Nucleus accumbens (tissue), 56 donors: Measurements from ENCODE around the gene RAB40B.
A peak's percentile ranks its signal among the peaks of the same experiment; 100 is the strongest.

Experiments used
- DNase-seq, 56 donors: peaks; one replicate each; lab custom pipeline; 2025; lab: John Stamatoyannopoulos, UW

The RAB40B gene

GRCh38 chr17:82674656-82675475, 23.6 kb downstream of the RAB40B start:
- peak in 44 of 56 donors; percentile 23 to 82 (median 52) for DNase-seq

GRCh38 chr17:82670661-82671450, 27.6 kb downstream of the RAB40B start:
- no peak for DNase-seq

GRCh38 chr17:82668631-82669099, 29.8 kb downstream of the RAB40B start:
- peak in 49 of 56 donors; percentile 25 to 85 (median 62) for DNase-seq

- no peak for DNase-seq
These were observed 30.4 kb downstream of the RAB40B start for GRCh38 chr17:82668024-82668630.

GRCh38 chr17:82667668-82668000, 30.9 kb downstream of the RAB40B start:
- DNase-seq = no peak

- no peak for DNase-seq
These were observed 31.4 kb downstream of the RAB40B start for GRCh38 chr17:82666931-82667667.

GRCh38 chr17:82665891-82666290, 32.6 kb downstream of the RAB40B start:
- DNase-seq = no peak

- no peak for DNase-seq
These were observed 33.3 kb downstream of the RAB40B start for GRCh38 chr17:82665217-82665616.

- peak in 34 of 56 donors; percentile 22 to 88 (median 59) for DNase-seq
These were observed 33.8 kb downstream of the RAB40B start for GRCh38 chr17:82664701-82665182.

- DNase-seq = no peak
These were observed 34.3 kb downstream of the RAB40B start for GRCh38 chr17:82664276-82664575.

GRCh38 chr17:82663381-82664275, 34.9 kb downstream of the RAB40B start:
- peak in 1 of 56 donors; percentile 41 for DNase-seq

GRCh38 chr17:82662711-82663261, 35.7 kb downstream of the RAB40B start:
- no peak for DNase-seq

- no peak for DNase-seq
These were observed 36.5 kb downstream of the RAB40B start for GRCh38 chr17:82661717-82662683.

GRCh38 chr17:82659886-82660285, 38.6 kb downstream of the RAB40B start:
- DNase-seq = no peak

GRCh38 chr17:82658796-82659452, 39.6 kb downstream of the RAB40B start:
- DNase-seq = no peak

GRCh38 chr17:82658331-82658730, 40.2 kb downstream of the RAB40B start:
- no peak for DNase-seq

- DNase-seq = no peak
These were observed 40.6 kb downstream of the RAB40B start for GRCh38 chr17:82657926-82658325.
